HG03097 (cell line): ENCODE results near the gene VGLL2.
"Not testable (repeated sequence)": the region's sequence is repeated elsewhere in the genome, so short reads cannot be mapped to it uniquely, and the experiment has no call there.

Experiments
- ATAC-seq: cut with Tn5 transposase; IDR thresholded peaks from one replicate; pipeline ENCODE4 v1.9.1; 2021; ENCODE audit not compliant: unreplicated experiment, low FRiP score

The VGLL2 gene, protein sequence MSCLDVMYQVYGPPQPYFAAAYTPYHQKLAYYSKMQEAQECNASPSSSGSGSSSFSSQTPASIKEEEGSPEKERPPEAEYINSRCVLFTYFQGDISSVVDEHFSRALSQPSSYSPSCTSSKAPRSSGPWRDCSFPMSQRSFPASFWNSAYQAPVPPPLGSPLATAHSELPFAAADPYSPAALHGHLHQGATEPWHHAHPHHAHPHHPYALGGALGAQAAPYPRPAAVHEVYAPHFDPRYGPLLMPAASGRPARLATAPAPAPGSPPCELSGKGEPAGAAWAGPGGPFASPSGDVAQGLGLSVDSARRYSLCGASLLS

DNA sequence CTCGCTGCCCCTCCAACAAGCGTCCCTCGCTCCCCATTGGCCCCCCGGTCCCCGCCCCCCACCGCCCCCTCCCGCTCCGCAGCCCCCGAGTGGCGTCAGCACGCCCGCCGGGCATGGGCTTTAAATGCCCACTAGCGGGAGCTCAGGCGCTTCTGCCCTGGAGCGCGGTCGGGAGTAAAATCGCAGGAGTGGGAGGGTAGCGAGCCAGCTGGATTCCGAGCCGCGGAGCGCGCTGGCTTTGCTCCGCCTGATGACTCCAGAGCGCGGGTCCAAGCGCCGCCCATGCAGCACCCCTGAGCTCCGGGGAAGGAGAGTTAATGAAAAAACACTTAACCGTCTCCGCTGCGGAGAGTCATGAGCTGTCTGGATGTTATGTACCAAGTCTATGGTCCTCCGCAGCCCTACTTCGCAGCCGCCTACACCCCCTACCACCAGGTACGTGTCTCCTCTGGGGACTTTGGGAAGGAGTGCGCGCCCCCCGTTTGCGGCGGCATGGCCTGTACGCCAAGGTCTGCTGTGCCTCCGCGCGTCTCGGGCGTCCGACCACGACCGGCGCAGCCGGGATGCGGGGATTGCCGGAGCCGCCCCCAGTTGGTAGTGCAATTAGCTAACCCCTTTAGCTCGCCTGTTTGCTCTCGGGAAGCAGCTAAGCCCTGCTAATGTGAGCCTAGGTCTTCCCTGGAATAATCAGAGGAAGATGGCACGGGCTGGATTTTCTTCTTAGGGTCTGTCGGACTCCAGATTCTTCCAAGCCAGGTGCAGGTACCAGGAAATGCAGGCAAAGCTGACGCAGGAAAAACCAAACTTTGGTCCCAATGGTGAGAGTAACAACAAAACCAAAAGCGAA, at the start of gene VGLL2:
Gene VGLL2 (plus strand): TSS at position 149 of the 847 bp plus-strand sequence. CDS start 206 bp downstream, at position 355.
- no peak for ATAC-seq

DNA sequence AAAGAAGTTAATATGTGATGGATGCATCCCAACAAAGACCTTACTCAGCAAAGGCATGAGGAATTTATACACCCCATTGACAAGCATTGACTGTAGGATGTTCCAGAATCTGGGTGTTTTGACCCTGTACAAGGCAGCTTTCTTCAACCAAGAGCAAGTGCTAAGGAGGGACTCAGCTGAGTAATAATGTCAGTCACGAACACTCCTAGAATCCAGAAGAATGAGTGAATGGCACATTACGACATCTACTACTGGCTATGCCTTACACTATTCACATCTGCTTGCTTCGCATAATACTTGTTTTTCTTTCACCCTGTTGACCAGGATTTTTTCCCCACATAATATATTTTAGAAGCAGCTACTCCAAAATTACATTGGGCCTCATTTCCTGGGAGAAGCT, 42.5 kb upstream of the VGLL2 start:
- no peak for ATAC-seq

DNA sequence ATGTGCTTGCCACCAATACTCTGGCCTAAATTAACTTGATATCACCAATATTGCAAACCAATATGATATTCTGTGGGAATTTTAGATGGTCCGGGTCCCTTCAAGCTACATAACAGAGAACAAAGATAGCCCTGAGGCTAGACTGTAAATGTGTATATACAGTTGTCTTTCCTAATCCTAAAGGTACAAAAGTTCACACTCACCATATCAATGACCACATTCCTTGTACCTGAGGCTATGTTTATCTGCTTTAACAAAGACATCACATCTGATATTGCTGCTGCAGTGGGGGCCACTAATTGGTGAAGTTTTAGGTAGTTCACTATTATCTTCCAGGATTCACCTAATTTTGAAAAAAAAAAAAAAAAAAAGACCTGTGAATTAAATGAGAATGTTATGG, 38.6 kb upstream of the VGLL2 start:
- ATAC-seq = no peak

DNA sequence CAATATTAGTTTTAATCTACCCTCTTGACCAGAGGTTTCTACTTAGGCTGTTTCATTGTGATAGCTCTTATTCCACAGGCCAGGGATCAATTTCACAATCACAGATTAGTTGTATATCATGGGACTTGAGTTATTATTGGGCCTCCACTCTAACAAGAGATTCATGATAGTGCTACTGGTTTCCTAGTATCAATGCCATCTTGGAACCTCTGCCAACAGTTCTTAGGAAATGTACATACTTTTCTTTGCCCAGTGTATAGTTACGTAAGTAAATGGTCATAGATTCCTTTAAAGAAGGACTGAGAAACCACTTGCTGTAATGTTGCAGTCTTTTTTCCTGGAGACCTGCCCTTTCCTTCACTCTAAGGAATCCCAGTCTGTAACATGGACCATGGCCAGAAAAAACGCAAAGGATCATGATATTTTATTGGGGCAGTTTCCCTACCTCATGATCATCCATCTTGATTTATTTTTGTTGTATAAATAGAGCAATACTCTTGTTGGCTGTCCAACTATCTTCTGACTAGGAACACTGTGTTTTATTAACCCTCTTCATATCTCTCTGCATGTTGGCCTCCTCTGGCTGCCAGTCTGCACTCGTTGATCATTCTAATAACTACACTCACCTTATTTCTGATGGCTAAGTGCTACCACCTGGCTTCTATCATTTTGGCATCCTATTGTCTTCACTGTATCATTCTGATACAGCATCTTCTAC, 38.0 kb upstream of the VGLL2 start:
- no peak for ATAC-seq

DNA sequence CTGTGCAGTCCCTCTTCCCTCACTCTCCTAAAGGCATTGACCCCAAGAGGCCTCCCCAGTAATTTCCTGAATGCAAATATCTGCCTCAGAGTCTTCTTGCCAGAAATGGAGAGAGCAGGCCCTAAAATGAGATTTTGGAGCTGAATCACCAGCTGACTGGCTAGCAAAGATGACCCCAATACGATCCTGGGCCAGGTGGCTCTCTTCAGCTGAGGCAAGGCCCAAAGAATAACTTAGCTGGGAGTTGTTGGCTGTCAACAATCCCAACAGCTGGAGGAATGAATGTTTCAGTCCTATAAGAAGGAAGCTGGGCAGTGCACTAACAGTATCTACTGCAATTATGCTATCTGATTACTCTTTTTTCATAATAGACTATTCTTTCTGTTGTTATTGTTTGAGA, 37.2 kb upstream of the VGLL2 start:
- no peak for ATAC-seq

DNA sequence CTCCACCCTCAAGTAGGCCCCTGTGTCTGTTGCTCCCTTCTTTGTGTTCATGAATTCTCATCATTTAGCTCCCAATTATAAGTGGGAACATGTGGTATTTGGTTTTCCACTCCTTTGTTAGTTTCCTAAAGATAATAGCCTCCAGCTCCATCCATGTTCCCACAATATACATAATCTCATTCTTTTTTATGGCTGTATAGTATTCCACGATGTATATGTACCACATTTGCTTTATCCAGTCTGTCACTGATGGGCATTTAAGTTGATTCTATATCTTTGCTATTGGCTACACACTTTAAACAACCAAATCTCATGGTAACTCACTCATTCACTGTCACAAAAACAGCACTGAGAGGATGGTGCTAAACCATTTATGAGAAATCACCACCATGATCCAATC, 35.5 kb upstream of the VGLL2 start:
- ATAC-seq = no peak

DNA sequence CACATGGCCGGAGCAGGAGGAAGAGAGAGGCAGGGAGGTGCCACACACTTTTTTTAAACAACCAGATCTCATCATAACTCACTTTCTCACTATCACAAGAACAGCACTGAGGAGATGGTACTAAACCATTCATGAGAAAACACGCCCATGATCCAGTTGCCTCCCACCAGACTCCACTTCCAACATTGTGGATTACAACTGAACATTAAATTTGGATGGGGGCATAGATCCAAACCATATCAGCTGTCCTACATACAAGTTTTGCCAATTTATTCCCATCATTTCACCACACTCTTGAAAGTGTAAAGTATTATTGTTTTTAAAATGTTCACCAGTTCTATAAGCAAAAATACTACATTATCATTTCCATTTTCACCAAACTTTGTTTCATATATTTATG, 33.9 kb upstream of the VGLL2 start:
- ATAC-seq = no peak

DNA sequence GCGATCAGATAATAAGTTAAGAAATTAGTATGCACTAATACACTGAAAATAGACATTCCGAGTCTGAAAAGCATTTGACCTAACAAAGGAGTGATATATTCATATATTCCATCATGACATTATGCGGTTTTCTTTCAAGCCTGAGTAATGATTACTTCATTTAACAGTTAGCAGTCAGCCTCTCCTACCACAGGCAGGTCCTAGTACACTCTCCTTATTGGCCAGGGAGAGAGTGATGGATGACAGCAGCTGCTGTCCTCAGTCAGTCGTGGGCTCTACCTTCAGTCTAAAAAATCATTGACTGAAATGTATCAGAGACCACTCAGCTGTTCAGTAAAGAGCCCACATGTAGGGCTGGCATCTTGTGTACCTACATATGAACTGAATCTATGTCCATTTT, 33.2 kb upstream of the VGLL2 start:
- ATAC-seq = no peak

DNA sequence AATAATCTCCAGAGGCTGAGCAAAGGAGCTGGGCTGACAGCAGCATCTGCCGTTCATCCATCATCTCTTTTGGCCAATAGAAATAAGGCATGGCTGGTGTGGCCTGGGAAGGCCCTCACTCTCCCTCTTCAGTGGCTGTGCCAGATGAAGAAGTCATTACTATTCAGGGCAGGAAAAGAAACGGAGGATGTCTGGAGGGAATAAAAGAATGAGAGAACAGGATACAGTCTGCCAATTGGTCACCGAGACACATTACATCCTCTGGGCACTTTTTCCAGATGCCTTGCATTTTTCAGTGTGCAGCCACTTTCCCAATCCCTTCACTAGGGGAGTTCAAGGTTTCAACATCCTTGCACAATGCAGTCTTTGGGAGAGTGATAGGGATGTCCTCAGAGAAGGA, 32.2 kb upstream of the VGLL2 start:
- ATAC-seq = no peak

DNA sequence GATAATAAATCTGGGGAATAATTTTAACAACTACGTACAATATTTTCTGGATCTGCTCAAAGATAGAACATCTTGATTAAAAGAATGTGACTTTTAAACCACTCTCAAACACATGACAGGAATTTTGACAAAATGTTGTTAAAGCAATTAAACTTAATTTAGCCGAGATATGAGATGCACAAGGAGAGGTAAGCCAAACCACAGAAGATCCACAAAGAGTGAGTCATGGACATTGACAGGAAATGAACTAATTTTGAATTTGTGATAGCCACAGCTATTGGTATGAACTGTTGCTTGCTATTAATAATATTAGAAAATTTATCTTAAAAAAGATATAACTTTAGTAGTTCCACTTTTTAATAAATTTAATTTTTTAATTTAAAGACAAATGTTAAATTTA, 27.8 kb upstream of the VGLL2 start:
- ATAC-seq = no peak

DNA sequence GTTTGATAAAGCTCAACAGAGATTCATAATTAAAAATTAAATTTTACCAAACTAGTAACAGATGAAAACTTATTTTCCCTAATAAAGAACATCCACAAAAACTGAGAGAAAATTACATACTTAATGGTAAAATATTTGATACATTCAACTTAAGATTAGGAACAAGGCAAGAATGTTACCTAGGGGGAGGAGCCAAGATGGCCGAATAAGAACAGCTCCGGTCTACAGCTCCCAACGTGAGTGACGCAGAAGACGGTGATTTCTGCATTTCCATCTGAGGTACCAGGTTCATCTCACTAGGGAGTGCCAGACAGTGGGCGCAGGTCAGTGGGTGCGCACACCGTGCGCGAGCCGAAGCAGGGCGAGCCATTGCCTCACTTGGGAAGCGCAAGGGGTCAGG, 20.8 kb upstream of the VGLL2 start:
- ATAC-seq = not testable (repeated sequence)

DNA sequence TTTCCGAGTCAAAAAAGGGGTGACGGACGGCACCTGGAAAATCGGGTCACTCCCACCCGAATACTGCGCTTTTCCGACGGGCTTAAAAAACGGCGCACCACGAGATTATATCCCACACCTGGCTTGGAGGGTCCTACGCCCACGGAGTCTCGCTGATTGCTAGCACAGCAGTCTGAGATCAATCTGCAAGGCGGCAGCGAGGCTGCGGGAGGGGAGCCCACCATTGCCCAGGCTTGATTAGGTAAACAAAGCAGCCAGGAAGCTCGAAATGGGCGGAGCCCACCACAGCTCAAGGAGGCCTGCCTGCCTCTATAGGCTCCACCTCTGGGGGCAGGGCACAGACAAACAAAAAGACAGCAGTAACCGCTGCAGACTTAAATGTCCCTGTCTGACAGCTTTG, 20.4 kb upstream of the VGLL2 start:
- not testable (repeated sequence) for ATAC-seq

DNA sequence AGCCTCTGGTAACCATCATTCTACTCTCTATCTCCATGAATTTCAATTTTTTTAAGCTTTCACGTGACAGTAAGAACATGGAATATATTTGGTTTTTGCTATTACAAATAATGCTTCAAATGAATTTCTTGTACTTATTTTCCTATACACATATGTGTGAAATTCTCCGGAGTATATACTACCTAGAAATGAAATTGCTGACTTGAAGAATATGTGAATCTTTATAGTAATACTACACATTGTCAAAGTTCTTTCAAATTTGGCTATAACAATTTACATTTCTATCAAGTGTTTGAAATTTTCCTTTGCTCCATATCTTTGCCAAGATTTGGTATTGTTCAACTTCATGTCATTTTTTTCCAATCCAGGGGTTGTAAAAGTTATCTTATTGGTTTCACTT, 11.6 kb upstream of the VGLL2 start:
- no peak for ATAC-seq

DNA sequence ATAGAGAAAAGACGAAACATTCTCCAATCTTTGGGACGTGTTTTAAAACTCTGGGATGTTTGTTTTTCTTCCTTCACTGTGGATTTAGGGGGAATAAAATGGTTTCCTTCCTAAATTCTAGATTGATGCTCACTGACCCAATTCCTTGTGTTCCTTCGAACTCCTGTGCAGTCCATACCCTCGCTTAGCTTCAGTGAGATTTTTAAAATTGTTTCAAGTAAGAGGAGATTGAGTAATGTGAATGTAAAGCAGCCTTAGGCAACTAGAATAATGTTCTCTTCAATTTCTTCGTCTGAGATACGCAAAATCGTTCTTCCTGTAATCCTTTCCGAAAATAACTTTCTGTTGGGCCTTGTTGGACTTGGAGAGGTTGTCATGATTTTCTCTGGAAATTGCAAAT, 2.6 kb upstream of the VGLL2 start:
- ATAC-seq = no peak

DNA sequence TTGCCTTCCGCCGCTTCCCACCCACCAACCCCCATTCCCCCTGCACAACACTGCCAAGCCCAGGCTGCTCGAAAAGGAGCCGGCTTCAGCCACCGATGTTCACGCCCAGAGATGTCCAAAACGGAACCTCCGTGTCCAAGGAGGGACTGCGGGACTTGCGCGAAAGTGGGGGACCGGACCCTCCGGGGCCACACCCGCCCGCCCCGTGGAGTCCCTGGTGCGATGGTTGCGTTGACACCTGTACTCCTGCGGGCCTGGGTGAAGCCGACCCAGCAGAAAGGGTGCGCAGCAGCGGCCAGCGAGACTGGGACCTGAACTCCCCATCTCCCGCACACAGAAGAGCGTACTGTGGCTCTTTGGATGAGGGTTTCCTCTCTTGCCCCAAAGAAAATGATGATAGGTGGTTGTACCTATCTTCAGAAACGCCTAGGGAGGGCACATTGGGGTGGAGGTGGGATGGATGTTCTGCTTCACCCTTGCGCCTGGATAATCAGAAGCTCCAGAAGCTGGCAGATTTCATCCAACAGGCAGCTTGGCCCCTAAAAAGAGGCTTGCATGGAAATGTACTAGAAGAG, 1.9 kb upstream of the VGLL2 start:
- no peak for ATAC-seq

DNA sequence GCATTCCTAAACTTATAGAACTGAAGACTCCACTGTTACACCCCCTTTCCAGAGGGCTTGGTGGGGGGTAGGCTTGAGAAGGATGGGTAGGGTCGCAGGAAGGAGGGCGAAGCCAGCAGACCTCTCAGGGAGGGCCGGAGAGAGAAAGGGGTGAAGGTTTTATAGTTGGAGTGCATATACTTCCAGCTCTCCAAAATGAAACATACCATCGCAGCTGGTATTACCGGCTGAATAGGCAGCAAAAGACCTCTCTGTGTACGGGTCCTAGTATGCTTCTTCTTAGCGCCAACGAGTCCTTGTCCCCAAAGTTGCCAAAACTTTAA, 1.0 kb upstream of the VGLL2 start:
- peak; percentile 12 for ATAC-seq

DNA sequence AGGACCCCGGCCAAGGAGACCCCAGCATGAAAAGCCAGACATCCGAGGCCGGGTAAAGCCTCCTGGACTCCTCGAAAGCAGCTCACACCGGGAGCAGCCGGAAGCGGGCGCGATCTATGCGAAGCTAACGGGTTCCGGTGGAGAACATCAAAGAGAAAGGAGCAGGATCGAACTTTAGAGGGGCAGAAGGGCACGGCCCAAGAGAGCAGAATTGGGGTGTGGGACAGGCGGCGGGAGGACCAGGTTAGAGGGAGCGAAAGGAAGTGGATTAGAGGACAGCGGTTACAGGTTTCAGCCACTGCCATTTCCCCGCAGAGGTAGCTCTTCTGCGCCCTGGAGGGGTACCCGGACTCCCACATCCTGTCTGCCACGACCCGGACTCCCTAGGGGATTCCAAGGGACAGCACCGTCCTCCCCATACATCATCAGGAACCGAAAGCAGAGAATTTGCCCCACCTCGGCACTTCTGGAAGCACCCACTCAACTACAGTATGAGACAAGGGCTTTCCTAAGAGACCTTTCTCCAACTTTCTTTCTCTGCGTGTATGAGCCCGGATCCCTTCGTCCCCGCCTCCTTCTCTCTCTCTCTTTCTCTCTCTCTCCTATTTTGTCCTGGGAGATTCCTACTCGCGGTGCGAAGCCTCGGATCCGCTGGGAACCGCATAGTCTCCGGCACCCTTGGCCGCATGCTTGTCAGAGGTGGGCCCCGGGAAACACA, 507 bp upstream of the VGLL2 start:
- peak; percentile 80 for ATAC-seq

DNA sequence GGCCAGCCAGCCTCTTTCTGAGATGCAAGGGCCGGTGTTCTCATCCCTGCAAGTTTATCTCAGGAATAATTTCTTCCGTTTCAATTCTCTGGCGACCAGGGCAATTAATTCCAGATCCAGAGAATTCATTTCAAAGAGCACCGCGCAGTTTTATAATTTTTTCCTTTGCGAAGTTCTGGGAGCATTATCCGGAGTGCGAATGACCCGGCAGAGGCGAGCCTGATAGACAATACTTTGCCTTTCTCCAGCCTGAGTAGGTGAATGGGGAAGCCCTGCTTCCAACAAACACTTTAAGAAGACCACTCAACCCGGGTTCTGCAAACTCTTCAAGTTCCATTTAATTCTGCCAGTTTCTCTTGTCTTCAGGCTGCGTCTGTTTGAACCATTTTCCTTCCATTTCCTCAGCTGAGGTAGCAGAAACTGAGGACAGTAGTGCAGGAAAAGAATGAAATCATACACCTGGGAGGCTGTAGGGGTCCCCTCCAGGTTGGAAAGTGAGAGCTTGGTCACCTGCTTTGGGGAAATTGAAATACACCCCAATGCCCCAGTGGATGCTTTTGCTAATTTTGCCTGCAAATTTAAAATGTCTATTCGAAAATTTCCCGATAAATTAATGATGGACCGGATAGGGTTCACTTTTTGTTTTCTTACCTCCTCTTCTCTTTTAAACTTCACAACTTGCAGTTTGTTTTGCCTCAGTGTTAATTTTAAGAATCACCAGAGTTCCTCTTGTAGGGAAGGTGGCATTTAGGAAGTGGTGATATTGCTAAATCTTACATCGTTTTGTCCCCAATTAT, 1.1 kb downstream of the VGLL2 start:
- ATAC-seq = no peak

DNA sequence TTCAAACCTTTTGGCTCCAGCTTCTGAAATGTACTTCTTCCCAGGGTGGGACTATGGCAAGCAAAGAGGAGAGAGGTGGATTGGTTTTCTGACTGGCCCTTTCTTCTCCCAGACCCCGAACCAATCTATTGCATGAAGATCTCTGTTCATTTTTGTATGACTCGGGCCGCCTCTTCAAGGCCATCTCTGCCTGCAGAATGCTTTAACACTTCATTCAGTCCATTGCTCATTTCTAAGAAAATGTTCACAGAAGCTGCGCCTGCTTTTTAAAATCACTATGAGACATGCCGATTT, 1.6 kb downstream of the VGLL2 start:
- no peak for ATAC-seq
